Endothelial cell of umbilical vein (primary cell): ENCODE data around the gene CAMK2D. TPM values are rescaled to one million over a fixed set of nuclear protein-coding genes. Genes with fewer than 3 reads are reported as not detected.

Experiments used
- BruUV-seq: library from RNA; stranded (reverse); fragments of 400-500 nt; replicated peaks from 2 replicates; lab custom pipeline; 2021; lab: Mats Ljungman, UMichigan
- CTCF ChIA-PET: fragments of 300-600, 350-600 bp; sonication (Branson Sonifier 250); formaldehyde crosslinking; loops from one replicate; lab custom pipeline; 2021; ENCODE audit warnings: antibody characterized with exemption, inconsistent platforms; lab: Charles Lee
- POLR2A ChIA-PET: fragments of 300-600, 350-600 bp; sonication (Branson Sonifier 250); formaldehyde crosslinking; loops from one replicate; lab custom pipeline; 2021; ENCODE audit warnings: antibody characterized with exemption, inconsistent platforms; lab: Charles Lee
- DNase-seq: peaks from one replicate; pipeline ENCODE4 v3.0.0-alpha.2; 2011; ENCODE audit warnings: low read depth, low spot score
- FAIRE-seq: peaks from 2 replicates; lab custom pipeline; 2011; peaks lifted over from hg19 to GRCh38; lab: Jason Lieb, UNC
- H2AFZ ChIP-seq: 2 replicates; pipeline ENCODE4 v1.6.0; 2012; ENCODE audit warnings: low read depth, low read length, control low read depth, inconsistent platforms
- H3K27ac ChIP-seq: 2 replicates; pipeline ENCODE4 v1.5.1; 2011; ENCODE audit warnings: low read depth, mild to moderate bottlenecking, control low read depth, low read length, moderate library complexity; ENCODE audit not compliant: insufficient read depth
- H3K27me3 ChIP-seq, 2 experiments: 2 replicates each; pipeline versions ENCODE4 v1.6.0 to v1.6.1; 2011; ENCODE audit warnings: low read length in 2 of 2, mixed read lengths in 1 of 2; ENCODE audit not compliant: control insufficient read depth in 2 of 2, insufficient read depth in 2 of 2
- H3K36me3 ChIP-seq, 2 experiments: 2 replicates in 1 of 2; 3 replicates in 1 of 2; pipeline ENCODE4 v1.5.1; 2011; ENCODE audit warnings: low read length in 2 of 2, mild to moderate bottlenecking in 1 of 2, moderate library complexity in 1 of 2; ENCODE audit not compliant: control insufficient read depth in 2 of 2, insufficient read depth in 2 of 2; ENCODE audit errors: extremely low read depth in 1 of 2
- H3K4me1 ChIP-seq: 3 replicates; pipeline ENCODE4 v1.5.1; 2011; ENCODE audit warnings: mild to moderate bottlenecking, low read length; ENCODE audit not compliant: control insufficient read depth, insufficient read depth; ENCODE audit errors: extremely low read depth
- H3K4me2 ChIP-seq: 2 replicates; pipeline ENCODE4 v1.6.1; 2011; ENCODE audit warnings: low read length, control low read depth, mixed read lengths; ENCODE audit not compliant: insufficient read depth
- H3K4me3 ChIP-seq, 3 experiments: fragments of 200-600 bp in 1 of 3; sonication (generic), shearing (Covaris generic) in 1 of 3; replicated peaks in 1 of 3; 2 replicates each; pipeline ENCODE4 v1.5.1; 2011 to 2016; ENCODE audit warnings: control low read depth in 3 of 3, low read length in 3 of 3, mild to moderate bottlenecking in 2 of 3, inconsistent platforms in 1 of 3, low read depth in 1 of 3, moderate library complexity in 1 of 3; ENCODE audit not compliant: insufficient read depth in 1 of 3
- H3K79me2 ChIP-seq: 2 replicates; pipeline ENCODE4 v1.6.0; 2012; ENCODE audit warnings: low read length, inconsistent platforms; ENCODE audit not compliant: control insufficient read depth, insufficient read depth
- H3K9ac ChIP-seq: replicated peaks from 2 replicates; pipeline ENCODE3; 2011; ENCODE audit warnings: low read length, control low read depth; ENCODE audit not compliant: insufficient read depth; ENCODE audit errors: extremely low read depth
- H3K9me1 ChIP-seq: replicated peaks from 3 replicates; pipeline ENCODE4 v1.6.0; 2011; ENCODE audit warnings: mild to moderate bottlenecking, low read length; ENCODE audit not compliant: control insufficient read depth, insufficient read depth; ENCODE audit errors: extremely low read depth
- H3K9me3 ChIP-seq: replicated peaks from 2 replicates; pipeline ENCODE4 v1.5.1; 2012; ENCODE audit warnings: low read length, inconsistent platforms; ENCODE audit not compliant: control insufficient read depth, insufficient read depth
- H4K20me1 ChIP-seq: replicated peaks from 2 replicates; pipeline ENCODE3; 2011; ENCODE audit warnings: mild to moderate bottlenecking, low read length; ENCODE audit not compliant: control insufficient read depth, insufficient read depth; ENCODE audit errors: extremely low read depth
- EZH2 ChIP-seq: IDR thresholded peaks from 2 replicates; pipeline ENCODE4 v1.6.1; 2012; ENCODE audit warnings: borderline replicate concordance, low read depth, mild to moderate bottlenecking, moderate library complexity, low read length, inconsistent platforms; ENCODE audit not compliant: severe bottlenecking
- FOS ChIP-seq: IDR thresholded peaks from 2 replicates; pipeline ENCODE4 v1.6.1; 2011; ENCODE audit warnings: mild to moderate bottlenecking, low read length, moderate library complexity, borderline replicate concordance; ENCODE audit not compliant: insufficient read depth
- GATA2 ChIP-seq: IDR thresholded peaks from 2 replicates; pipeline ENCODE4 v1.7.0; 2011; ENCODE audit warnings: low read depth, mild to moderate bottlenecking, moderate library complexity, mixed read lengths, low read length; ENCODE audit not compliant: insufficient read length, insufficient read depth
- JUN ChIP-seq: IDR thresholded peaks from 2 replicates; pipeline ENCODE4 v1.6.1; 2011; ENCODE audit warnings: borderline replicate concordance, low read depth; ENCODE audit not compliant: insufficient read length, insufficient read depth
- MYC ChIP-seq: IDR thresholded peaks from one replicate; pipeline ENCODE4 v1.6.1; 2011; ENCODE audit warnings: mild to moderate bottlenecking, low read depth, low read length
- POLR2A ChIP-seq: IDR thresholded peaks from 2 replicates; pipeline ENCODE4 v1.6.1; 2012; ENCODE audit warnings: low read depth, mild to moderate bottlenecking, control low read depth, low read length
- POLR2AphosphoS5 ChIP-seq: IDR thresholded peaks from 2 replicates; pipeline ENCODE4 v1.6.1; 2012; ENCODE audit warnings: low read depth, mild to moderate bottlenecking, control low read depth, low read length, moderate library complexity; ENCODE audit not compliant: insufficient read depth
- dilution Hi-C: fragments of 300-500 bp; cut with MboI; formaldehyde crosslinking; loops from one replicate; pipeline ENCODE4 v1.15.0; 2019; ENCODE audit warnings: low sequenced_read_pairs; ENCODE audit not compliant: extremely low pct_ligation_motif_present
- intact Hi-C: fragments of 100-400 bp; cut with micrococcal nuclease; formaldehyde crosslinking; loops from one replicate; pipeline ENCODE4 v1.10.0; 2022
- polyA plus RNA-seq, 4 experiments: library from polyadenylated mRNA; depleted of rRNA in 3 of 4; stranded (reverse) in 3 of 4; unstranded in 1 of 4; fragments of >200 nt; gene quantifications; 2 replicates each; pipeline versions ENCODE4 v1.2.1 to v1.2.3, GENCODE V29; 2011 to 2012; ENCODE audit warnings: missing spikeins in 1 of 4
- total RNA-seq: library from RNA; stranded (reverse); gene quantifications from 2 replicates; pipeline ENCODE4 v1.2.3, GENCODE V29; 2021
- TF ChIP-seq, protein P1 (sequence below), 2 donors: IDR thresholded peaks; 1 replicate in 1 of 2; 2 replicates in 1 of 2; pipeline ENCODE4 v1.5.1; 2011; ENCODE audit warnings: low read length in 2 of 2, mild to moderate bottlenecking in 2 of 2, moderate library complexity in 2 of 2, control low read depth in 1 of 2, inconsistent platforms in 1 of 2, low read depth in 1 of 2; ENCODE audit not compliant: insufficient read depth in 1 of 2; ENCODE audit errors: extremely low read depth in 1 of 2
- TF ChIP-seq, protein P2 (sequence below): IDR thresholded peaks from 2 replicates; pipeline ENCODE4 v1.6.1; 2011; ENCODE audit not compliant: insufficient read depth, insufficient read length

The CAMK2D gene
- total and polyA plus RNA-seq, 2 donors (not counting 3 experiments of a cell fraction or from before 2014, with no cell fraction given): 10.4 to 30.7 TPM

DNA sequence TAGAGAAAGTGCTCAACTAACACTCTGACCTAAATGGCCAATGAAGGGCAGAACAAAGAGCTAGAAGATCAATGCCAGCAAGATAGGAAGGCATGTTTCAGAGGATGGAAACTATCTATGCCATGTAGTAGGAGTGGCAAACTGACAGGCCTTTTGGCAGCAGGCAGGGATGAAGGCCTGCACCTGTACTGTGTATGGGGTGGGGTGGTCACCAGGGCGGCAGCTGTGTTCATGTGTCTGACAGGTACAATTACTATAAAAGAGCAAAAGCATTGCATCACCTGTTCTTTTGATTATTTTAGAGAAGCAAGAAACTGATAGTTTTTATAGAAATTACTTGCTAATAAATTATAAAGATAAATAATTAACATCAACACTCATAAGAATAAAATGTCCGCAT, 239.1 kb downstream of the CAMK2D start:
- no peaks in the 10 kb centered on the region for H3K9me3 ChIP-seq
- H3K4me3 ChIP-seq: no peak overlapping the region
- ChIA-PET POLR2A (no interaction called here), CTCF (interaction anchor here (0.6 kb wide), 1 partner anchor 37 kb away, joined by 3 read pairs; no protein-coding TSS in a partner anchor)
- no peak overlapping the region for H3K9ac ChIP-seq
- H3K4me1 ChIP-seq: no peaks in the 10 kb centered on the region
- BruUV-seq: no TSS peak
- H3K4me2 ChIP-seq: no peak overlapping the region
- no peaks in the 10 kb centered on the region for H4K20me1 ChIP-seq
- TF ChIP-seq JUN: no peak
- no peak for TF ChIP-seq POLR2A
- no peak for TF ChIP-seq MYC
- no peak for TF ChIP-seq POLR2AphosphoS5
- TF ChIP-seq, protein P1, sequence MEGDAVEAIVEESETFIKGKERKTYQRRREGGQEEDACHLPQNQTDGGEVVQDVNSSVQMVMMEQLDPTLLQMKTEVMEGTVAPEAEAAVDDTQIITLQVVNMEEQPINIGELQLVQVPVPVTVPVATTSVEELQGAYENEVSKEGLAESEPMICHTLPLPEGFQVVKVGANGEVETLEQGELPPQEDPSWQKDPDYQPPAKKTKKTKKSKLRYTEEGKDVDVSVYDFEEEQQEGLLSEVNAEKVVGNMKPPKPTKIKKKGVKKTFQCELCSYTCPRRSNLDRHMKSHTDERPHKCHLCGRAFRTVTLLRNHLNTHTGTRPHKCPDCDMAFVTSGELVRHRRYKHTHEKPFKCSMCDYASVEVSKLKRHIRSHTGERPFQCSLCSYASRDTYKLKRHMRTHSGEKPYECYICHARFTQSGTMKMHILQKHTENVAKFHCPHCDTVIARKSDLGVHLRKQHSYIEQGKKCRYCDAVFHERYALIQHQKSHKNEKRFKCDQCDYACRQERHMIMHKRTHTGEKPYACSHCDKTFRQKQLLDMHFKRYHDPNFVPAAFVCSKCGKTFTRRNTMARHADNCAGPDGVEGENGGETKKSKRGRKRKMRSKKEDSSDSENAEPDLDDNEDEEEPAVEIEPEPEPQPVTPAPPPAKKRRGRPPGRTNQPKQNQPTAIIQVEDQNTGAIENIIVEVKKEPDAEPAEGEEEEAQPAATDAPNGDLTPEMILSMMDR (IDR thresholded peaks at IDR 0.05; ENCODE audit: extremely low read depth in 1 of 2, insufficient read depth in 1 of 2, low read depth in 1 of 2, low read length in 2 of 2): no peak
- TF ChIP-seq FOS: no peak
- TF ChIP-seq, protein P2, sequence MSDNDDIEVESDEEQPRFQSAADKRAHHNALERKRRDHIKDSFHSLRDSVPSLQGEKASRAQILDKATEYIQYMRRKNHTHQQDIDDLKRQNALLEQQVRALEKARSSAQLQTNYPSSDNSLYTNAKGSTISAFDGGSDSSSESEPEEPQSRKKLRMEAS: no peak
- no peak for TF ChIP-seq GATA2
- no peak for TF ChIP-seq EZH2
- no peaks in the 10 kb centered on the region for H3K36me3 ChIP-seq
- no peak overlapping the region for H3K27ac ChIP-seq
- no peak for FAIRE-seq
- H3K9me1 ChIP-seq: no peaks in the 10 kb centered on the region
- no peaks in the 10 kb centered on the region for H3K79me2 ChIP-seq
- DNase-seq: no peak
- intact Hi-C loops: no loop called here
- dilution Hi-C loops: no loop called here
- H3K27me3 ChIP-seq: no peaks in the 10 kb centered on the region
- H2AFZ ChIP-seq: no peak overlapping the region
